Posterior vena cava (tissue), 2 donors: ENCODE results near the gene ANXA8L1. TPM values are rescaled to one million over a fixed set of nuclear protein-coding genes. Genes with fewer than 3 reads are reported as not detected.
"Not testable (repeated sequence)": the region's sequence is repeated elsewhere in the genome, so short reads cannot be mapped to it uniquely, and the experiment has no call there.

Experiments used
- DNase-seq: peaks from one replicate; pipeline ENCODE4 v3.0.0-alpha.2; 2020; ENCODE audit warnings: low spot score
- intact Hi-C, 2 donors: fragments of 100-400 bp; cut with DNase I; formaldehyde crosslinking; loops; one replicate each; pipeline versions ENCODE4 v1.14.1 to v1.14.2; 2022 to 2023
- total RNA-seq, 2 donors: library from RNA; stranded (reverse); fragmentation: NEBNext Ultra II Directional; extraction: Animal tissue kit (Norgen Biotek cat#: 25700); gene quantifications; one replicate each; pipeline ENCODE4 v1.2.1, GENCODE V29; 2021
- donor health status: DM: yes; HTN: yes; CAD: no.
- donor health status: DM: yes; HTN: yes; CAD: no.

ANXA8L1 gene
- total RNA-seq, 2 donors from 2014 or later = not detected

DNA sequence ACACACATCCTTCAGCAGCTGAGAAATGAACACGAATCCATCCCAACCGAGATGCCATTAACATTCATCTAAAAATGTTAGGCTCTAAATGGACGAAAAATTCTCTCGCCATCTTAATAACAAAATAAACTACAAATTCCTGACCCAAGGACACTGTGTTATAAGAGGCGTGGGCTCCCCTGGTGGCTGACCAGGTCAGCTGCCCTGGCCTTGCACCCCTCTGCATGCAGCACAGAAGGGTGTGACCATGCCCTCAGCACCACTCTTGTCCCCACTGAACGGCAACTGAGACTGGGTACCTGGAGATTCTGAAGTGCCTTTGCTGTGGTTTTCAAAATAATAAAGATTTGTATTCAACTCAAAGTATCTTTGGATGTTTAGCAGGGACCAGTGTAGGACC is 15.8 kb downstream of the ANXA8L1 start:
- intact Hi-C loops, DNase-seq: not testable (repeated sequence)

- DNase-seq, intact Hi-C loops: not testable (repeated sequence)
These were observed 21.1 kb downstream of the ANXA8L1 start for GRCh38 chr10:46396441-46397279.

DNA sequence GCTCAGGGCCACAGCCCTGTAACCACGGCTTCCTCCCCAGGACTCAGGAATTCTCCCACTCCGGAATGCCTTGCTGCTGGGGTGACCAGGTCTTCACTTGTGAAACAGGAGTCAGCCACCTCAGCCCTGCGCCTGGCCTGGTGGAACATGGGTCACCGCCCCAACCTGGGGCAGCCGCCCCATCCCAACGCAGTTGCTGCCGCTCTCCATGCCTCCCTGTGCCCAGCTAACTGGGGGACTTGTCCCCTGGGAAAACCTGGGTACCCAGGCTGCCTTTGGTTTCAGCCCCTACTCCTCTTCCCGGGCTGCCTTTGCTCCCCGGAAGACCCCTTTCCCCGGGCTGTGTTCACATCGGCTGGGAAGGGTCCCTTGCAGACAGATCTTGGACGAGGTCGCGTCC is 22.2 kb downstream of the ANXA8L1 start:
- DNase-seq, intact Hi-C loops: not testable (repeated sequence)

DNA sequence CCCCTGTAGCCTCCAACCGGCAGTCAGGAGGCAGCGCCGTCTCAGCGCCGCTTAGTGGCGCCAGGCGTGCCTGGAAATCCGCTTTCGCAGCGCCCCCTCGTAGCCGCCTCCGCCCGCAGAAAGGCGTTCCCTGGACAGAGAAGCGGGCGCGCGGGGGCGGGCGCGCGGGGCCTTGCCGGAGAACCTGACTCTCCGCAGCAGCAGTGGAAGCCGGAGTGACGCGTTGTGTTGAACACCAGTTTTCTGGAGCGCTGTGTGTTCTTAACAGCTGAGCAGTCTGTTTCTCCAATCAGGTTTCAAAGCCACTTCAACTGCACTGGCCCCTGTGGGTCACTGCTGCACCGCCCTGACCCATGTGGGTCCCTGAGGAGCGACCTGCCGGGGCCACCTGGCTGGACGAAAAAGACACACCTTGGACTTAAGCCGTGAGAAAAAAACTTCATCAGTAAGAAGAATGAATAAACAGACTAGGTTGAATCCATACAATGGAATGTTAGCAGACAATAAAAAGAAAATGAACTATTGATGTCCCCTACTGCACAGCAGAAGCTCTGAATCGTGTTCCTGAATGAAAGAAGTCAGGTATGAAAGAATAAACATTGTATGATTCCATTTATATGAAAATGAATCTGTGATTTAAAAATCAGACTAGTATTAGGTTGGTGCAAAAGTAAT is 22.8 kb downstream of the ANXA8L1 start:
- intact Hi-C loops = not testable (repeated sequence)

GRCh38 chr10:46409556-46409955 is 34.0 kb downstream of the ANXA8L1 start:
- intact Hi-C loops, DNase-seq: not testable (repeated sequence)

More for the DNA sequence above, 22.8 kb downstream of the ANXA8L1 start:
- not testable (repeated sequence) for DNase-seq

GRCh38 chr10:46411123-46411522 is 35.5 kb downstream of the ANXA8L1 start:
- DNase-seq, intact Hi-C loops: not testable (repeated sequence)

GRCh38 chr10:46412665-46413064 is 37.1 kb downstream of the ANXA8L1 start:
- DNase-seq, intact Hi-C loops: not testable (repeated sequence)

- DNase-seq, intact Hi-C loops: not testable (repeated sequence)
These were observed 39.7 kb downstream of the ANXA8L1 start for GRCh38 chr10:46415291-46415690.

DNA sequence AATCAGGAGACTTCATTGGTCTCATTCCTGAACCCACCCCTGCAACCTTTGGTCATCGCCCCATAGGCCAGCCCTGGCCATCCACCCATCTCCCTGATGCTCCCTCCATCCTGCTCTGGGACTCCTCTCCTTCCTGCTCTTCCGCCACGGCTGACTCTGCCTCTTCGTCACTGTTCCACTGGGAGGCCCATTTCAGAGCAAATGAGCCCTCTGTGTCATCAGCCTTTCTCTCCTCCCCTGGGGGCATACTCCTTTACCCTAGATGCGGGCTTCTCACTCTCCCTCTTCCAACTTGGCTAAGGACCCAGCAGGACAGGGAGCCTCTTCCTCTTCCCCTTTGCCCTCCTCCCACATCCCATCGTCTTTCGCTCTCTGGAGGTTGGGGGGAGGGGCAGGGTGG is 42.7 kb downstream of the ANXA8L1 start:
- intact Hi-C loops, DNase-seq: not testable (repeated sequence)

DNA sequence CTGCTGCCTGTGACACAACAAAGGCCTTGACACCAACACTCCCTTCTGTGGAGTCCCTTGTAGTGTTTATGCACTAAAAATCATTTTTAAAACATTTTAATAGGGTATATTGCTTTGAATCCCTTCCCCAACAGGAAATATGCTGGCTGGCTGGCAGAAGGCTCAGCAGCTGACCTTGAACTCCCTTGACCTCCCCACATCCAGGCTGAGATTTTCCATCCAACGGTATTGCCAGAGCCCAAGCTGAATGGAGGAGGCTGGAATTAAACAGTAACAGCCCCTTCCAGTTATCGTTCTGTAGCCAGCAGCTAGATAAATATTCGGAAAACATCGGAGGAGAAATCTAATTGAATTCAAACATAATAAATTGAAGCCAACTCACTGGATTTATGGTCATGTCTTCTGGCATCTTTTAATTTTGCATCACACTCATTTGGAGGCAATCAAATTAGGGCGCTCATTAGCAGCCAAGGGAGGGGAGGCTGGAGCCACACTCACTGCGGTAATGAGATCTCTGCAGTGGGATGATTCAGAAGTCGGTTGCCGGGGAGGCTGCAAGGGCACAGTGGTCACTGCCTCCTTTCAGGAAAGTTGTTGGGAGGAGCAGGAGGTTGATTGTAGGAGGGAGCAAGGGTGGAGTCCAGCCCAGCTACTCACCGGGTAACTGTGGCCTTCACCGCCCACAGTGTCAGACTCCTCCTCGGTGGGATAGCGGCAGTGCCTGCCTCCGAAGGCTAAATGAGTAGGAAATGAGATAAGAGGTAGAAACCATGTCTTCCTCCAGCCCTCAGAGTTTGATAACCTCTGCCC is 44.2 kb downstream of the ANXA8L1 start:
- DNase-seq, intact Hi-C loops: not testable (repeated sequence)

GRCh38 chr10:46423550-46423949 is 48.0 kb downstream of the ANXA8L1 start:
- DNase-seq, intact Hi-C loops: not testable (repeated sequence)

DNA sequence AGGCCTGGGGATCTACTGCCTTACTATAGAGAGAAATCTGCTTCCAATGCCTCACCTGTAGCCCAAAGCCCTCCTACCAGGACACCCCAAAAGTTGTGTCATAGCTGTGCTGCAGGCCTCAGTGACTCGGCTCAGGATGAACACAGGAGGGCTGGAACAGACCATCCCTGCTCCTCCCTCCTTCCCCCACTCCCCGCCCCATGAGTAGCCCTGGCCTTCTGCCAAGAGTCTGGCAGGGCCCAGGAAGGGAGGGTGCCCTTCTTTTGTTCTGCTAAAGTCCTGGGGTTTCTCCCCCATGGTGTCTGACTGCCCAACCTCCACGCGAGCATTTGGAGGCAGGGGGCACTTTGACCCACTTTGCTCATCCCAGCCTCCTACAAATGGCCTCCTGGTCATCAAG is 65.4 kb downstream of the ANXA8L1 start:
- intact Hi-C loops = not testable (repeated sequence)
- peak; percentile 20 for DNase-seq

Other genes starting within 250 kb of the ANXA8L1 start
- not detected for gene ANTXRL, start 88.8 kb upstream of the ANXA8L1 start, total RNA-seq
- not detected for gene NPY4R, start 90.2 kb downstream of the ANXA8L1 start, total RNA-seq
- gene GPRIN2, start 180.9 kb downstream of the ANXA8L1 start, total RNA-seq = not detected
- 1 to 10 TPM; 5.9 to 6.8 TPM for gene SYT15, start 203.4 kb downstream of the ANXA8L1 start, total RNA-seq